Activated CD4-positive, CD25-positive, alpha-beta regulatory T cell treated with anti-CD3 and anti-CD28 coated beads, Interleukin-2, amount 50 U/mL, for 72 hours (primary cell): ENCODE measurements around the gene FAM228B.
"Not testable (repeated sequence)": the region's sequence is repeated elsewhere in the genome, so short reads cannot be mapped to it uniquely, and the experiment has no call there.

Experiments used
- DNase-seq: peaks from one replicate; pipeline ENCODE4 v3.0.0; 2021

FAM228B gene

GRCh38 chr2:24104110-24104650, 19.1 kb upstream of the FAM228B start:
- no peak for DNase-seq

- DNase-seq = no peak
Observed at GRCh38 chr2:24104906-24105305, 18.4 kb upstream of the FAM228B start.

- DNase-seq = no peak
Observed at GRCh38 chr2:24105816-24106215, 17.5 kb upstream of the FAM228B start.

- no peak for DNase-seq
Observed at GRCh38 chr2:24106786-24107185, 16.5 kb upstream of the FAM228B start.

GRCh38 chr2:24107336-24107735, 15.9 kb upstream of the FAM228B start:
- no peak for DNase-seq

GRCh38 chr2:24109431-24109830, 13.8 kb upstream of the FAM228B start:
- DNase-seq = not testable (repeated sequence)

- DNase-seq = no peak
Observed at GRCh38 chr2:24110660-24111303, 12.5 kb upstream of the FAM228B start.

GRCh38 chr2:24111407-24111901, 11.8 kb upstream of the FAM228B start:
- no peak for DNase-seq

- DNase-seq = no peak
Observed at GRCh38 chr2:24115057-24115456, 8.2 kb upstream of the FAM228B start.

GRCh38 chr2:24117902-24118301, 5.4 kb upstream of the FAM228B start:
- no peak for DNase-seq

GRCh38 chr2:24121066-24121465, 2.2 kb upstream of the FAM228B start:
- no peak for DNase-seq

GRCh38 chr2:24121469-24121868, 1.8 kb upstream of the FAM228B start:
- no peak for DNase-seq

GRCh38 chr2:24122366-24123194, 689 bp upstream of the FAM228B start:
- no peak for DNase-seq

- DNase-seq = no peak
Observed at GRCh38 chr2:24123922-24124580, 782 bp downstream of the FAM228B start.

GRCh38 chr2:24125956-24126355, 2.7 kb downstream of the FAM228B start:
- DNase-seq = no peak

GRCh38 chr2:24132543-24132942, 9.3 kb downstream of the FAM228B start:
- no peak for DNase-seq

- not testable (repeated sequence) for DNase-seq
Observed at GRCh38 chr2:24140305-24140704, 17.0 kb downstream of the FAM228B start.

- no peak for DNase-seq
Observed at GRCh38 chr2:24147364-24147763, 24.1 kb downstream of the FAM228B start.

GRCh38 chr2:24152413-24153197, 29.3 kb downstream of the FAM228B start:
- DNase-seq = no peak

GRCh38 chr2:24153478-24153877, 30.2 kb downstream of the FAM228B start:
- DNase-seq = no peak

GRCh38 chr2:24158131-24158530, 34.9 kb downstream of the FAM228B start:
- DNase-seq = no peak

GRCh38 chr2:24159708-24160107, 36.4 kb downstream of the FAM228B start:
- no peak for DNase-seq

- DNase-seq = no peak
Observed at GRCh38 chr2:24160761-24161160, 37.5 kb downstream of the FAM228B start.
